ENCODE results near the gene CNN3.

DNA sequence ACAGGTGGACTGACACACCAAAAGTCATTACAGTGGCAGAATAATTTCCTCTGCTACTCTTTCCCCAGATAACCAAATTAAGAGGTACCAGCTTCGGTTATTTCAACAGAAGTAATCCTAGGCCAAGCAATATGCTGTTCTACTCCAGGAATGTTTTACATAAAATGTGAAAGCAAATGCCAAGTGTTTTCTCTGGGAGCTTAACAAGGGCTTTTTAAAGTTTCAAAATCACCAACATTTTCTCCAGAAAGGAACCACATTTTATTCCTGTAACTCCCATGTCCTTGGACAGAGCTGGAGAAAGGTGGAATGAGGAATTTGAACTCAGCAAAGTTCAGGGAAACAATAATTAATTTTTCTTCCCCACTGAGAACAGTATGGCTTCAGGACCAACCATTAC is 27.2 kb downstream of the CNN3 start:
- TF ChIP-seq, protein P1, sequence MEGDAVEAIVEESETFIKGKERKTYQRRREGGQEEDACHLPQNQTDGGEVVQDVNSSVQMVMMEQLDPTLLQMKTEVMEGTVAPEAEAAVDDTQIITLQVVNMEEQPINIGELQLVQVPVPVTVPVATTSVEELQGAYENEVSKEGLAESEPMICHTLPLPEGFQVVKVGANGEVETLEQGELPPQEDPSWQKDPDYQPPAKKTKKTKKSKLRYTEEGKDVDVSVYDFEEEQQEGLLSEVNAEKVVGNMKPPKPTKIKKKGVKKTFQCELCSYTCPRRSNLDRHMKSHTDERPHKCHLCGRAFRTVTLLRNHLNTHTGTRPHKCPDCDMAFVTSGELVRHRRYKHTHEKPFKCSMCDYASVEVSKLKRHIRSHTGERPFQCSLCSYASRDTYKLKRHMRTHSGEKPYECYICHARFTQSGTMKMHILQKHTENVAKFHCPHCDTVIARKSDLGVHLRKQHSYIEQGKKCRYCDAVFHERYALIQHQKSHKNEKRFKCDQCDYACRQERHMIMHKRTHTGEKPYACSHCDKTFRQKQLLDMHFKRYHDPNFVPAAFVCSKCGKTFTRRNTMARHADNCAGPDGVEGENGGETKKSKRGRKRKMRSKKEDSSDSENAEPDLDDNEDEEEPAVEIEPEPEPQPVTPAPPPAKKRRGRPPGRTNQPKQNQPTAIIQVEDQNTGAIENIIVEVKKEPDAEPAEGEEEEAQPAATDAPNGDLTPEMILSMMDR (conservative IDR thresholded peaks at IDR 0.05; ENCODE audit: low read length) = no peak
- TF ChIP-seq EZH2phosphoT487 (IDR thresholded peaks at IDR 0.05; ENCODE audit: borderline replicate concordance, low read depth, low read length) = no peak
